ENCODE measurements around the gene MSI2. TPM values are rescaled to one million over a fixed set of nuclear protein-coding genes. Genes with fewer than 3 reads are reported as not detected.

The MSI2 gene
- total and polyA plus RNA-seq, 2 donors (not counting 3 experiments of a cell fraction or from before 2014, with no cell fraction given) = 20.9 to 59.3 TPM

GRCh38 chr17:57567251-57567650 lies 310.9 kb downstream of the MSI2 start:
- Histone ChIP-seq H4K20me1 (replicated peaks; ENCODE audit: control insufficient read depth, extremely low read depth, insufficient read depth, low read length) (no peaks in the 10 kb centered on the region), H3K27me3 (ENCODE audit: control insufficient read depth in 2 of 2, insufficient read depth in 2 of 2, low read length in 2 of 2) (no peaks in the 10 kb centered on the region), H3K4me1 (ENCODE audit: control insufficient read depth, extremely low read depth, insufficient read depth, low read length) (no peaks in the 10 kb centered on the region), H3K4me3 (replicated peaks in 1 of 3; ENCODE audit: insufficient read depth in 1 of 3, low read depth in 1 of 3, low read length in 3 of 3) (no peak overlapping the region), H3K4me2 (ENCODE audit: insufficient read depth, low read length) (no peak overlapping the region), H3K9ac (replicated peaks; ENCODE audit: extremely low read depth, insufficient read depth, low read length) (no peak overlapping the region), H3K79me2 (ENCODE audit: control insufficient read depth, insufficient read depth, low read length) (no peaks in the 10 kb centered on the region), H3K27ac (ENCODE audit: insufficient read depth, low read depth, low read length) (no peak overlapping the region), H3K9me1 (replicated peaks; ENCODE audit: control insufficient read depth, extremely low read depth, insufficient read depth, low read length) (no peaks in the 10 kb centered on the region), H3K9me3 (replicated peaks; ENCODE audit: control insufficient read depth, insufficient read depth, low read length) (no peaks in the 10 kb centered on the region), H2AFZ (ENCODE audit: low read depth, low read length) (no peak overlapping the region), H3K36me3 (ENCODE audit: control insufficient read depth in 2 of 2, extremely low read depth in 1 of 2, insufficient read depth in 2 of 2, low read length in 2 of 2) (no peaks in the 10 kb centered on the region)
- BruUV-seq (replicated peaks) = no TSS peak
- intact Hi-C loops (cut with micrococcal nuclease) = no loop called here
- FAIRE-seq (no peak), DNase-seq (ENCODE audit: low read depth, low spot score) (no peak)
- dilution Hi-C loops (cut with MboI; ENCODE audit: extremely low pct_ligation_motif_present, low sequenced_read_pairs) = no loop called here
- CTCF ChIA-PET = interaction anchor here (1.3 kb wide), 1 partner anchor 324 kb away, joined by 4 read pairs; no protein-coding TSS in a partner anchor
- POLR2A ChIA-PET = no interaction called here
- TF ChIP-seq JUN (IDR thresholded peaks at IDR 0.05; ENCODE audit: borderline replicate concordance, insufficient read depth, insufficient read length, low read depth) (no peak), POLR2AphosphoS5 (IDR thresholded peaks at IDR 0.05; ENCODE audit: insufficient read depth, low read depth, low read length) (no peak), MYC (IDR thresholded peaks at IDR 0.05; ENCODE audit: low read depth, low read length) (no peak), EZH2 (IDR thresholded peaks at IDR 0.05; ENCODE audit: borderline replicate concordance, low read depth, low read length, severe bottlenecking) (no peak), POLR2A (IDR thresholded peaks at IDR 0.05; ENCODE audit: low read depth, low read length) (no peak), FOS (IDR thresholded peaks at IDR 0.05; ENCODE audit: borderline replicate concordance, insufficient read depth, low read length) (no peak), GATA2 (IDR thresholded peaks at IDR 0.05; ENCODE audit: insufficient read depth, insufficient read length, low read depth, low read length) (no peak)
- TF ChIP-seq, protein P1, sequence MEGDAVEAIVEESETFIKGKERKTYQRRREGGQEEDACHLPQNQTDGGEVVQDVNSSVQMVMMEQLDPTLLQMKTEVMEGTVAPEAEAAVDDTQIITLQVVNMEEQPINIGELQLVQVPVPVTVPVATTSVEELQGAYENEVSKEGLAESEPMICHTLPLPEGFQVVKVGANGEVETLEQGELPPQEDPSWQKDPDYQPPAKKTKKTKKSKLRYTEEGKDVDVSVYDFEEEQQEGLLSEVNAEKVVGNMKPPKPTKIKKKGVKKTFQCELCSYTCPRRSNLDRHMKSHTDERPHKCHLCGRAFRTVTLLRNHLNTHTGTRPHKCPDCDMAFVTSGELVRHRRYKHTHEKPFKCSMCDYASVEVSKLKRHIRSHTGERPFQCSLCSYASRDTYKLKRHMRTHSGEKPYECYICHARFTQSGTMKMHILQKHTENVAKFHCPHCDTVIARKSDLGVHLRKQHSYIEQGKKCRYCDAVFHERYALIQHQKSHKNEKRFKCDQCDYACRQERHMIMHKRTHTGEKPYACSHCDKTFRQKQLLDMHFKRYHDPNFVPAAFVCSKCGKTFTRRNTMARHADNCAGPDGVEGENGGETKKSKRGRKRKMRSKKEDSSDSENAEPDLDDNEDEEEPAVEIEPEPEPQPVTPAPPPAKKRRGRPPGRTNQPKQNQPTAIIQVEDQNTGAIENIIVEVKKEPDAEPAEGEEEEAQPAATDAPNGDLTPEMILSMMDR (IDR thresholded peaks at IDR 0.05; ENCODE audit: extremely low read depth in 1 of 2, insufficient read depth in 1 of 2, low read depth in 1 of 2, low read length in 2 of 2) = no peak
- TF ChIP-seq, protein P2, sequence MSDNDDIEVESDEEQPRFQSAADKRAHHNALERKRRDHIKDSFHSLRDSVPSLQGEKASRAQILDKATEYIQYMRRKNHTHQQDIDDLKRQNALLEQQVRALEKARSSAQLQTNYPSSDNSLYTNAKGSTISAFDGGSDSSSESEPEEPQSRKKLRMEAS (IDR thresholded peaks at IDR 0.05; ENCODE audit: insufficient read depth, insufficient read length) = no peak

Measured in endothelial cell of umbilical vein (primary cell).